SIG-M5 (cell line): ENCODE measurements around the gene BBOX1.

Source experiments
- DNase-seq: peaks from one replicate; lab custom pipeline; 2025; lab: John Stamatoyannopoulos, UW

The BBOX1 gene

DNA sequence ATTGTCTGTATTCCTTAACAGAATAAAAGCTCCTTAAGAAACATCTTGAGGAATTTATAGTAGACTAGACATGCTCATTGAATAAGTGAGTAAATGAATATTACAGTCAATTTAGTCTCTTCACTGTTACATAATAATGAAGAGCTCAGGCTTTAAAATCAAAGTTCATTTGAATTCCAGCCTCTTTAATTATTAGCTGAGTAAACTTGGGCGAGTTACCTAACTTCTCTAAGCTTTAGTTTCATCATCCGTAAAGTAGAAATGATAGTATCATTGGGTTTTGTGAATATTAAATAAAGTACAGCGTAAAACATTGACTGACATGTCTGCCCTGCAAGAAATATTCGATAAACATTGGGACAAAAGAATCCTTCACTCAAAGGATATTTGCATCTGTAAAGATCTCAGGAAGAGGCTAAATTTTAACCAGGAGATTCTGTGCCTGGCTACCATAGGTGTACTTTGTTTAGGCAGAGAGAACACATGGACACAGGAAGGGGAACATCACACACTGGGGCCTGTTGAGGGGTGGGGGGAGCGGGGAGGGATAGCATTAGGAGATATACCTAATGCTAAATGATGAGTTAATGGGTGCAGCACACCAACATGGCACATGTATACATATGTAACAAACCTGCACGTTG lies 15.2 kb upstream of the BBOX1 start:
- no peak for DNase-seq

DNA sequence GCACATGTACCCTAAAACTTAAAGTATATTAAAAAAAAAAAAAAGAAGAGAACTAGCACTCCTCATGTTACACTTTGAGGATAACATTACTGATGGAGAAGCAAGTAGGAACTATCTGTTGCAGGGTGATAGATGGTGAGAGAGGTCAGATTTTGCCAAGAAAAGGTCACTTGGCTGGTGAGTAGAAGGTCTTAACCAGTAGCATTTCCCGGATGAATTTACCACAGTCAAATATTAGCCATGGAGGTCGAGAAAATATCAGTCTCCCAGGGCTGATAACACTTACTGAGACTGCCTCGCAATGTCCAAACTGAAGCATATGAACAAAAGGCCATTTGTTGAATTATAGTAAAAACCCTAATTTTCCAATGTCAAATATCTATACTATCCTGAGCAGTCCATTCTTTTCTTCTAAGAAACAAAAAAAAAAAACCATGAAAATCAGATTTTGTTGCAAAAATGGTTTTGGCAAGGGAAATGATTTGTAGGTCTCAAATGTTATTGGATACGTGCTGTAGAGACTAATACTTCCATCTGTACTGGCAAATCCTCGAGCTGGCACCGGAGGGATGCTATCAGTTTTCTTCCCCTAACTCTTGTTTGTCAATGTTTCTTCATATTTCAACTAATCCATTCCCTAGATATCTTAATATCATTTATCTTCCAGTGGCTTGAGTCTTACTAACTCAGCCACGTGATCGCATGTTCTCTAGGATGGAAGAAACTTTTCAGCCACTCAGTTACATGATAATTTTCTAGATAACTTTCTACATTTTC lies 14.5 kb upstream of the BBOX1 start:
- no peak for DNase-seq

GRCh38 chr11:27028561-27028965 lies 12.1 kb upstream of the BBOX1 start:
- no peak for DNase-seq

GRCh38 chr11:27029966-27030365 lies 10.6 kb upstream of the BBOX1 start:
- no peak for DNase-seq

GRCh38 chr11:27031754-27032153 lies 8.9 kb upstream of the BBOX1 start:
- no peak for DNase-seq

DNA sequence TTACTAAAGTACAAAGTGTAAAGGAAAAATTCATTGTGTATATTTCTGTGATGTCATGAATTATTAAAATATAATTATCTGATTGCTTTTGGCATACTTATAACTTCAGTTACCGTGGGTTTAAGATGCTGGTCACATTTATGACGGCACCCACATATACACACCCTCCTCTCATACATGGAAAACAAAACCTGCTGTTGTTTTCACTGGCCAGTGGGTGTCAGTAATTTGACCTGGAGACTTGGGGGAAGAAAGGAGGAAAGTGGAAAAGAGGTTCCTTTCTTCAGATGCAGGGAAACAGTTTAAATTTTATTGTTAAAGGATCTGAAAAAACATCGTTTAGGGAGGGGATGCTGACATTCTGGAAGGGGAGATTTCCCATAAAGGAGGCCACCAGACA lies 742 bp upstream of the BBOX1 start:
- DNase-seq = no peak

GRCh38 chr11:27041141-27041899 lies 705 bp downstream of the BBOX1 start:
- no peak for DNase-seq

DNA sequence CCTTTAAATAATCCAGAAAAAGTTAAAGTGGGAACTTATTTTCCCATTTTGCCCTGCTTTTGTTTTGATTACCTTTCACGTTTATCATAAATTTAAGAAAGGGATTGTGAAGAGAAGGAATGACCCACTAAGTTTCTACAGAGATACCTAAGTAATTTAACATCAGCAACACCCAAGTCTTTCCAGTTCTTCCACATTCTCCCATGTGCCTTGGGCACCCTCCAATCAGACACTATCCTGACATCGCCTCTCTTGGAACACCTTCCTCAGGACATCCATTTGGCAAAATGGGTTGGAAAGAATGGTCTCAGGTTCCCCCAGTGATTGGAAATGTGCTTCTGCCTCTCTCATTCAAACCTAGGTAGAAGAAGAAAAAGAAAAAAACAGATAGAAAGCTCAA lies 6.3 kb downstream of the BBOX1 start:
- DNase-seq = no peak

- DNase-seq = no peak
Measured at GRCh38 chr11:27052668-27053067, 12.1 kb downstream of the BBOX1 start.

DNA sequence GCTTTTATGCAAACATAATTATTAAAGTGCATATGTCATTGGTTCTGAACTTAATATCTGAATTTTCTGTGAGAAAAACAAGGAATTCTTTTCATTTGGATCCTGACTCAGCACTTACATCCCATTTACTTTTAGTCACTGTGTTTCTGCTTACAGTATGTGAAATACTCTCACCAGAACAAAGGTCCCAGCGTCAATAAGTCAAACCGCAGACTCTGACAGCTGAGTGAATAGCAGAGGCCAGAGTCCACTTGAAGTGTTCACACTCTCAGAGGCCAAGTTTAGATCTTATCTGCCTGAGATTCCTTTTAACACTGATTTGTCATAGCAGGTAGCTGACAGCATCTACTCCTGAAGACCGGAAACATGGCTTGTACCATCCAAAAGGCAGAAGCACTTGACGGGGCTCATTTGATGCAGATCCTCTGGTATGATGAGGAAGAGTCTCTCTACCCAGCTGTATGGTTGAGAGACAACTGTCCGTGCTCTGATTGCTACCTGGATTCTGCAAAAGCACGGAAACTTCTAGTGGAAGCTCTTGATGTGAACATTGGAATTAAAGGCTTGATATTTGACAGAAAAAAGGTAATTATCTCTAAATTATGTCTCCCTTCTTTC lies 14.6 kb downstream of the BBOX1 start:
- DNase-seq = no peak

- no peak for DNase-seq
Measured at GRCh38 chr11:27057091-27057780, 16.6 kb downstream of the BBOX1 start.

DNA sequence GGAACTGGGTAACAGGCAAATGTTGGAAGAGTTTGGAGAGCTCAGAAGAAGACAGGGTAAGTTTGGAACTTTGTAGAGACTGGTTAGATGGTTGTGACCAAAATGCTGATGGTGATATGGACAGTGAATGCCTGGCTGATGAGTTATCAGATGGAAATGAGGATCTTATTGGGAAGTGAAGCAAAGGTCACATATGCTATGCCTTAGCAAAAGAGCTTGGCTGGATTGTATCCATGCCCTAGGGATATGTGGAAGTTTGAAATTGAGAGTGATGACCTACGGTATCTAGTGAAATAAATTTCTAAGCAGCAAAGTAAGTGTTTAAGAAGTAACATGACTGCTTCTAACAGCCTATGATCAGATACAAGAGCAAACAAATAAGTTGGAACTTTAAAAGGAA lies 17.8 kb downstream of the BBOX1 start:
- no peak for DNase-seq

DNA sequence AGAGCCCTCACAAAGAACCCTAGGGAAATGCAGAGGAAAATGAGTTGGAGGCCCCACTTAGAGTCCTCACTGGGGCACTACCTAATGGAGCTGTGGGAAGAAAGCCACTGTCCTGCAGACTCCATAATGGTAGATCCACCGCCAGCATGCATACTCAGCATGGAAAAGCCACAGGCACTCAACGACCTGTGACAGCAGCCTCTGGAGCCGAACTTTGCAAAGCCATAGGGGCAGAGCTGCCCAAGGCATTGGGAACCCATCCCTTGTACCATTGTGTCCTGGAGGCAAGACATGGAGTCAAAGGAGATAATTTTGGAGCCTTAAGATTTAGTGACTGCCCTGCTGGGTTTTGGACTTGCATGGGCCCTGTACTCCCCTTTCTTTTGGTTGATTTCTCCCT lies 18.8 kb downstream of the BBOX1 start:
- no peak for DNase-seq

- no peak for DNase-seq
Measured at GRCh38 chr11:27060816-27061460, 20.3 kb downstream of the BBOX1 start.

DNA sequence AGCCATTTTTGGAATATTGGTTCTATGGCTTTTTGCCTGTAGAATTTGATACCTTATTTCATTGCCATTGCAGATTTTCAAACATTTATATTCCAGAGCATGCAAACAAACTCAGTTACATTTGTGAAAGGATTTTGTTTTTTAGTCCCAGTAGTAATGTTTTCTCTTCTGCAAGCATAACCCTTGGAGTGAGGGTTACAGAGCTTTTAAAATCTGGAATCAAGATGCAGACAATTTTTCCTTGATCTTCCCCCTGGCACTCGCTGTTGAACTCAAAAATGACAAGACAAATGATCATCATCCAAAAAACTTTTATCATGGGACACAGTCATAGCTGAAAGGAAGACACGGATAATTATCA lies 20.8 kb downstream of the BBOX1 start:
- no peak for DNase-seq

DNA sequence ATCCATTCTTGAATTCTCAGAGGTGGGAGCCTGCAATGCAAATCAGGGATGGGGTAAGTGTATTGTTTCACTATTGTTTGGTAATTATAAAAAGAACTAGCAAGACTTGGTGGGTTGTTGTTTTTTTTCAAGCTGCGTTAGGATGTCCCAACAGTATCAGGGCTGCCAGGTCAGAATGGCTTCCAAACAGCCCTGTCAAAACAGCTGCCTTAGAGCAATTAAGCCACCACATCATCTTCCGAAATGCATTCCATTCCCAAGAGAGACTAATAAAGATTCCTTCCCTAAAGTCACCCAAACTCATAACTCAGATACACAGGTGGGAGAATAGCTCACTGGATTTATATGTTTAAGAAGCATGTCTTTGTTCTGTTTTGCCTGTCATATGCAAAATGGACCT lies 23.5 kb downstream of the BBOX1 start:
- no peak for DNase-seq

- no peak for DNase-seq
Measured at GRCh38 chr11:27075192-27075591, 34.6 kb downstream of the BBOX1 start.

- no peak for DNase-seq
Measured at GRCh38 chr11:27075655-27076054, 35.0 kb downstream of the BBOX1 start.

- no peak for DNase-seq
Measured at GRCh38 chr11:27076121-27076589, 35.5 kb downstream of the BBOX1 start.

- no peak for DNase-seq
Measured at GRCh38 chr11:27081056-27081455, 40.4 kb downstream of the BBOX1 start.

GRCh38 chr11:27083241-27083640 lies 42.6 kb downstream of the BBOX1 start:
- DNase-seq = no peak
